ENCODE results near the gene SEC14L6.
A peak's percentile ranks its signal among the peaks of the same experiment; 100 is the strongest.

The SEC14L6 gene

GRCh38 chr22:30495041-30495784, 51.3 kb downstream of the SEC14L6 start:
- no peak for DNase-seq (ENCODE audit: low read depth)

DNA sequence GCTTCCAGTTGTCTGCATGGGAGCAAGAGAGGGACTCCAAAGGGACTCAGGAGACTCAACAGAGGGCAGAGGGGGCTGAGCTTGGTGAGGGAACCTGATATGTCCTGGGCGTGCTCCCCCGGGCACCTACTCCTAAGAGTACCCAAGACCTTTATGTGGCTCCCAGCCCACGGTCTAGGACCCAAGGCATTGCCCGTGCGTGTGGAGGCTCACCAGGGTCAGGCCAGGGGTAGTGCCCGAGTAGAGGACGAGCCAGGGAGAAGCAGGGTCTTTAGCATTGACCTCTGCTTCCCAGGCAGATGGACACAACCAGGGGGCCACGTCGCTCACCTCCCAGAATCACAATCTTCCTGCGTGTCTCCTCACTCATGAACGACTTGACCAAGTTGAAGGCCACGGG, 54.4 kb downstream of the SEC14L6 start:
- no peak for DNase-seq (ENCODE audit: low read depth)

- DNase-seq (ENCODE audit: low read depth): no peak
Measured at GRCh38 chr22:30491381-30491780, 55.2 kb downstream of the SEC14L6 start.

- no peak for DNase-seq (ENCODE audit: low read depth)
Measured at GRCh38 chr22:30490399-30490798, 56.1 kb downstream of the SEC14L6 start.

GRCh38 chr22:30488121-30488520, 58.4 kb downstream of the SEC14L6 start:
- DNase-seq (ENCODE audit: low read depth): no peak

DNA sequence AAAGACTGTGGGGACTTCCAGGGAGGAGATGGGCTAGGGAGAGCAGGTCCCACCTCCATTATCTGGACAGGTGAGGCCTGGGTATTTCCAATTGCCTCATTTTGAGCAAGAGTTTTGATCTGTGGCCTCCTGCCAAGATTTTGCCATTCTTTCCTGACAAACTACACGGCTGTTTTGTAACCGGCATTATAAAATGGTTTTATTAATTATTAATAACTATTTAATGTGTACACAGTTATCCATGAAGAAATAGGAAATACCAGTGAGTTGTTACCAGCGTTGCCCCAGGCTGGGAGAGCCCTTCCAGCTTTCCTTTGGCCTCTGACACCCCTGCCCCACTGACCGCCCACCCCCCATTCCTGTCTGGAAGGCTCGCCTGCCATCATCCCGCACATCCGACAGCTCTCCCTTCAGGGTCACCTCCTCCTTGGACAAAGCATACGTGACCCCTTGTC, 59.9 kb downstream of the SEC14L6 start:
- DNase-seq (ENCODE audit: low read depth): no peak

DNA sequence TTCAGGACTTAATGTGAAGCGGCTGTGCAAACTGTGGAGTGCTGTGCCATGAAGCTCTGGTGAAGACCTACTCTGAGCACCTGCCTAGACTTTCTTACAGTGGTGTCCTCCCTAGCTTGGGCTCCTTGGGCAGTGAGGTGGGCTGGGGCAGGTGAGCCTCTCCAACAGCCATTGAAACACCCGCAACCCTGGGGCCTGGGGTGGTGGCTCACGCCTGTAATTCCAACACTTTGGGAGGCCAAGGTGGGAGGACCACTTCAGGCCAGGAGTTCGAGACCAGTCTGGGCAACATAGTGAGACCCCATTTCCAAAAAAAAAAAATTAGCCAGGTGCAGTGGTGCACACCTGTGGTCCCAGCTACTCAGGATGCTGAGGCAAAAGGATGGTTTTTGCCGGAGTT, 60.4 kb downstream of the SEC14L6 start:
- no peak for DNase-seq (ENCODE audit: low read depth)

GRCh38 chr22:30485362-30485988, 61.1 kb downstream of the SEC14L6 start:
- peak; percentile 21 for DNase-seq (ENCODE audit: low read depth)

- DNase-seq (ENCODE audit: low read depth): no peak
Measured at GRCh38 chr22:30483169-30483568, 63.4 kb downstream of the SEC14L6 start.

GRCh38 chr22:30481711-30482110, 64.8 kb downstream of the SEC14L6 start:
- no peak for DNase-seq (ENCODE audit: low read depth)

GRCh38 chr22:30479981-30480380, 66.6 kb downstream of the SEC14L6 start:
- DNase-seq (ENCODE audit: low read depth): no peak

DNA sequence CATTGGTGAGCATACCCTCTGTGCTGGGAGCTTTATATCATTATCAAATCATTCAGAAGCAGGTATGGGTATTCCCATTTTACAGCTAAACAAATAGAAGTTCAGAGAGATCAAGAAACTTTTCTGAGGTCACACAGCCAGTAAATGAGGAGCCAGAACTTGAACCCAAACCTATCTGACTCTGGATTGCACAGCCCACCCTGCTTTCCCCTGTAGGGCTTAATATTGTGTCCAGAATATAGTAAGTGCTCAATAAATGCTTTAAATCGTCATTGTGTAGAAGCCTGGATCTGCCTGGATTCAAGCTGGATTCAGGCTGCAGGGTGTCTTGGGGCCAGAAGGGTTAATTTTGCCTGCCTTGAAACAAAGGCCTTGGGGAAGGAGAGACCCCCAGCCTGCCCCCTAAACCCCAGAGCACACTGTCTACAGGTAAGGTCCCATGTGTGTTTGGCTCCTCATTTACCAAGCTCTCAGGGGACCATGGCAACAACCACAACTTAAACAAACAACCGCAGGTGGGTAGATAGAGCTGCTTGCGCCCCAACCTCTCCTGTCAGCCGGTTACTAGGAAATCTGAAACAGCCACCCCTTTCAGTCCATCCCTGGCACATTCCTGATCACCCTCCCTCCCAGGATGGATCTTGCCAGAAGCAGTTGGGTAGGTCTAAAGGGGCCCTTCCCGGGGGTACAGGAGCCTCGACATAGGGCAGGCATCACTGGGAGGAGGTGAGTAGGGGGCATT, 71.7 kb downstream of the SEC14L6 start:
- DNase-seq (ENCODE audit: low read depth): no peak

GRCh38 chr22:30474121-30474520, 72.4 kb downstream of the SEC14L6 start:
- DNase-seq (ENCODE audit: low read depth): no peak

DNA sequence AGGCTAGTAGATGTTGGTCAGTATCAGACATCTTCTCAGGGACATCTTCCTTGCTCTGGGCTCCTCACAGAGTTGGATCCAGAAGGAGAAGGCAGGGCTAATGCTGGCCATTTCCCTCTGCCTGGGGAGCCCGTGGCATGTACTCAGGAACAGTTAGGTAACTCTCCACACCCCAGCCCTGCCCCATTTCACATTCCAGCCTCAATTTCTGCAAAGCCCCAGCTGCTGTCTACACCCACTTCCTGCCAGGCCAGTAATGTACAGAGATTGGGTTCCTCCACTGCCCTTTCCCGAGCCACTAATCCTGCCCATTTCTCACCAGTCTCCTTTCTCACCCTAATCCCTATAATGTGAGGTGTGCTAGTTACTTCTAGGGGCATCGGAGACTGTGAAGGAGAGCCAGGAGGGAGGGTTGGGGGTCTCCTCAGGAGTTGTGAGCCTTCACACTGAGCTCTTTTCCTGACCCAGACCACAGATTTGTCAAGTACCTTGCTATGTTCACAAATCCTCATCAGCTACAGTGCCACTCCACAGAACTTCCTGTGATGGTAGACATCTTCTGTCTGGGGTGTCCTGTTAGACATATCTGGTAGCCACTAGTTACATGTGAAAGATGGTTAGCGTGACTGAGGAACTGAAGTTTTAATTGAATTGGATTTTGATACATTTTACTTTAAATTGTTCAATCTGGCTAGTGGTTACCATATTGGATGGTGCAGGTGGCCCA, 73.4 kb downstream of the SEC14L6 start:
- no peak for DNase-seq (ENCODE audit: low read depth)
